LNCAP (cell line): ENCODE data around the gene ZDHHC3.

Experiments used
- CTCF ChIP-seq: fragments of 450-650 bp; IDR thresholded peaks from 2 replicates; pipeline ENCODE4 v1.5.1; 2017; ENCODE audit warnings: mild to moderate bottlenecking

The ZDHHC3 gene

GRCh38 chr3:44948239-44948638 lies 27.7 kb downstream of the ZDHHC3 start:
- no peak for TF ChIP-seq CTCF

GRCh38 chr3:44942202-44942921 lies 33.6 kb downstream of the ZDHHC3 start:
- no peak for TF ChIP-seq CTCF

- no peak for TF ChIP-seq CTCF
Measured at GRCh38 chr3:44939581-44940036, 36.4 kb downstream of the ZDHHC3 start.

GRCh38 chr3:44932986-44933944 lies 42.7 kb downstream of the ZDHHC3 start:
- no peak for TF ChIP-seq CTCF

DNA sequence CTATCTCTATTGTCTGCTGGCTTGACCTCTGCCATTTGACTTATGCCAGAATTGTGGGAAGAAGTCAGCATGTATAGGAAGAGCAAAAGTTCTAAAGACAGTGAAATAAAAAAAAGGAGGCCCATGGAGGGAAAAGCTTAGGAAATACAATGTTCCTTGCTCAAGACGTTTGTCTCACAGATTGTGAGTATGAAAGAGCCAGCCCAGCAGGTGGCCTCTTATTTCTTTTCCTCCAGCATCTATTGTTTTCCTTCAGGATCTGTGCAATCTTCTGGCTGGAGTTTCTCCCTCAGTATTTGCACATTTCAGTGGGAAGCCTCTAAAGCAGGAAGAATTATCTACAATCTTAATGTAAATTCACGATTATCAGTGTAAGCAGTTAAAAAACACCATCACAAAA lies 43.7 kb downstream of the ZDHHC3 start:
- no peak for TF ChIP-seq CTCF

DNA sequence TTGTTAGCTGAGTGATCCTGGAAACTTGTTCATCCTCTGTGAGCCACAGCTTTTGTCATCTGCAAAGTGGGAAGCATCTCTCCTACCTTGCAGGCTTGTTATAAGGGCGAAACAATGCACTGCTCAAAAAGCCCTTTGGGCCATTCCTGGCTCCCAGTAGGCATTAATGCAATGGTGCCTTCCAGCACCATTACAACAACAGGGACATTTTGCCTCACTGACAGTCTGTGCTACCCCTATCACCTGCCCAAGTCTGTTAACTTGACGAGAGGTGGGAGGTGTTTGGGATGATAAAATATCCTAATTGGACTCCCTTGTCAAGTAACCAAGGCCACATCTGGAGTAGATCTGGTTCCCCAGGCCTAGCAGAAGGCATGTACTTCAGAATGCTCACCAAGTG lies 44.2 kb downstream of the ZDHHC3 start:
- TF ChIP-seq CTCF = no peak

DNA sequence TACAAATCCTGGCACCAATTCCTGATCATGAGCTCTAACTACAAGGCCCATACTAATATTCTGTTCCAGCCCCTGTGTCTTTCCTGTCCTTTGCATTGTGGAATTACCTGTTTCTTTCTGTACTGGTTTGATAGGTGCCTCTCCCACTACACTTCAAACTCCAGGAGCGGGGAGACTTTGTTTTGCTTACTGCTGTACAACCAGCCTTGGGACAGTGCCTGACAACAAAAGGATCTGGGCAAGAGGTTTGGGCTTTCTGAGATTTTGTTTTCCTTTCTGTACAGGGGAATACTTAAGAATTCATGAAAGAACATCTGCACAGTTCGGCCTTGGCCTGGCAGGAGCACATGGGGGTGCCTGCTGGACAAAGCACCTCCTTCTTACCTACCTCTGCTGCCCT lies 45.1 kb downstream of the ZDHHC3 start:
- no peak for TF ChIP-seq CTCF
